GM19395 (cell line): Measurements from ENCODE around the gene OR2Z1.

Experiments used
- ATAC-seq: cut with Tn5 transposase; IDR thresholded peaks from one replicate; pipeline ENCODE4 v1.9.1; 2021; ENCODE audit warnings: mild to moderate bottlenecking, moderate library complexity; ENCODE audit not compliant: unreplicated experiment

Gene OR2Z1

DNA sequence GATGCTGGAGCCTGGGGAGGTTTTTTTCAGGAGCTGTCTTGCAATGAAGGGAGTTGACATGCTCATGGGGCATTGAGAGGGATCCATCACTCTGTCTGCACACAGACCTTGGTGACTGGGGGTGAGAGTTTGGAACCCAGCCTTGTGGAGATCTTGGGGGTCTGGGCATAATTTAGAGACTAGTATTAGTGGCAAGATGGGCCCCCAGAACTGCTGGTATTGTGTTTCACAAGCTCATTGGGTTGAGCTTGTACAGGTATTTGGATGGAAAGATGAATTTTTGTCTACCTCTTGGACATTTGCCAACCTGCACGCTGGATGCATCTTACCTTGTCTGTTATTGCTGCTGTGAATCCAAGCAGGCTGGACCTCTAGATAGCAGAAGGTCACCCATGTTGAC is at the start of gene OR2Z1:
TSS of gene OR2Z1 (plus strand) at position 301 of the 400 bp plus-strand sequence. CDS start 9,395 bp downstream, outside the sequence.
- ATAC-seq, result no peak

- no peak for ATAC-seq
These were observed 48.0 kb upstream of the OR2Z1 start for GRCh38 chr19:8673276-8673891.

- ATAC-seq, result no peak
These were observed 46.4 kb upstream of the OR2Z1 start for GRCh38 chr19:8675066-8675465.

DNA sequence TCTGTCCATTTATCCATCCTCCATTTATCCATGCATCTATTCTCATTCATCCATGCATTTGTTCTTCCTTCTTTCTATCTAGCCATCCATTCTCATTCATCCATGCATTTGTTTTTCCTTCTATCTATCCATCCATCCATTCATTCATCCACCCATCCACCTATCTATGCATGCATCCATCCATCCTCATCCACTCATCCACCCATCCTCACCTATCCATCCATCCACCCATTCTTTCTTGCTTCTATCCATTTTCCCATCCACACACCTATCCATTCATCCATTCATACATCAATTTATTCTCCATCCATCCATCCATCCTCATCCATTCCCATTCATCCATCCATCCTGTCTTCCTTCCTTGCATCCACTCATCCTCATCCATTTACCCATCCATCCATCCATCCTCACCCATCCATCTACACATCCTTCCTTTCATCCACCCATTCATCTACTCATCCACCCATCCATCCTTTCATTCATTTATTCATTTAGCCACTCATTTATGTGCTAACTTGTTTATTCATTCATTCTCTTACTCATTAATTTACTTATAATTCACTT is 43.1 kb upstream of the OR2Z1 start:
- no peak for ATAC-seq

GRCh38 chr19:8680676-8681344 is 40.6 kb upstream of the OR2Z1 start:
- ATAC-seq, result no peak

DNA sequence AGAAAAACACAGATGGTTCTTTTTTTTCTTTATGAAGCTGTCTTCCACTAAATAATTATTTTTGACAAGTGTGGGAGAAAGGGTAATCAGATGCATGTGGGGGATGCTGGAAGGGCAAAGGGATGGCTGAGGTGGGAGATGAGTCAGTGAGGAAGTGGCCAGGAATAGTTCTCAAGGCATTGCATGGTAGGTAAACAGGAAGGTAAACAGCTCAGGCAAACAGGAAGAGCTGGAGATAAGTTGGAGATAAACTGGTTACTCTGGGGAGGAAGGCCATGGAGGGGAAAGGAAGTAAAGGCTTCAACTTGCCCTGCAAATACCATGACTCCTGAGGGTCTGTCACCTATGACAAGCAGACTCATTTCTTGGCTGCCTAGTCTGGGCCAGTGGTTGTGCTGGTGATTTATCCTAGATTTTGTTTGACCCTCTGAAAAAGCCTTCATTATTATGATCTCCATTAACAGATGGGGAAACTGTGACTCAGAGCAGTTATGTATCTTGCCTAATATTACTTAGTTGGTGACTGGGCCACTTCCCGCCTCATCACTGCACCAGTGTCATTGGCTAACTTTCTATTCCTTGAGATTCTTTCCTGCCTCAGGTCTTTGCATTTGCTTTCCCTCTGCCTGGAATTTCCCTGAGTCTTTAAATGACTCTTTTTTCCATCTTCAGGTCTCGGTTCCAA is 39.9 kb upstream of the OR2Z1 start:
- ATAC-seq, result no peak

DNA sequence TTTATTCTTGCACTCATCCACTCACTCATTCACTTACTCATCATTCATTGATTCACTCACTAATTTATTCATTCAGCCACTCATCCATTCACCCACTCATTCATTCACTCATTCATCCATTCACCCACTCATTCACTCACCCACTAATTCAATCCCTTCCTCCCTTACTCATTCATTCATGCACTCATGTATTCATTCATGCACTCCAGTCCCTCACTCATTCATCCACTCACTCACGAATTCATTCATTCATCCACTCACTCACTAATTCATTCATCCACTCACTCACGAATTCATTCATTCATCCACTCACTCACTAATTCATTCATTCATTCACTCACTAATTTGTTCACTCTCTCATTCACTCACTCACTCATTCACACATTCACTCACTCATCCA is 39.0 kb upstream of the OR2Z1 start:
- ATAC-seq, result no peak

- no peak for ATAC-seq
These were observed 38.5 kb upstream of the OR2Z1 start for GRCh38 chr19:8682931-8683330.

GRCh38 chr19:8684001-8684902 is 37.2 kb upstream of the OR2Z1 start:
- ATAC-seq, result no peak

- ATAC-seq, result no peak
These were observed 34.9 kb upstream of the OR2Z1 start for GRCh38 chr19:8686549-8686948.

- ATAC-seq, result no peak
These were observed 32.5 kb upstream of the OR2Z1 start for GRCh38 chr19:8688930-8689329.

DNA sequence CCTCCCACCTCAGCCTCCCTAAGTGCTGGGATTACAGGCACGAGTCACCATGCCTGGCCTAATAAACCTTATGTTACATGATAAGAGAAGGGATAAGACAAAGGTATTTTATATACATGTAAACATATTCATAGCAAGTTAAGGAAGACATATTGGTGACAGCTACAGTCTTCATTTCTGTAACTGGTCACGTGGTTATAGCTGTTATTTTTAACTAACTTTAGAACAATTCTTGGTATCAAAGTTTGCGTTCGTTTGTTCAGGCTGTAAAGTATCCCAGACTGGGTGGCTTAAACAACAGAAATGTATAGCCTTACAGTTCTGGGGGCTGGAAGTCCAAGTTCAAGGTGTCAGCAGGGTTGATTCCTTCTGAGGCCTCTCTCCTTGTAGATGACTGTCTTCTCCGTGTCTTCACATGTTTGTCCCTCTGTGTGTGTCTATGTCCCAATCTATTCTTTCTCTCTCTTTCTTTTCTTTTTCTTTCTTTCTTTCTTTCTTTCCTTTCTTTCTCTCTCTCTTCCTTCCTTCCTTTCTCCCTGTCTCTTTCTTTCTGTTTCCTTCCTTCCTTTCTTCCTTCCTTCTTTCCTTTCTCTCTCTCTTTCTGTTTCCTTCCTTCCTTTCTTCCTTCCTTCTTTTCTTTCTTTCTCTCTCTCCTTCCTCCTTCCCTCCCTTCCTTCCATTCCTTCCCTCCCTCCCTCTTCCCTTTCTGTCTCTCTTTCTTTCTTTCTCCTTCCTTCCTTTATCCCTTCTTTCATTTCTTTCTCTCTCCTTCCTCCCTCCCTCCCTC is 30.5 kb upstream of the OR2Z1 start:
- ATAC-seq, result no peak

- no peak for ATAC-seq
These were observed 25.9 kb upstream of the OR2Z1 start for GRCh38 chr19:8695501-8695900.

DNA sequence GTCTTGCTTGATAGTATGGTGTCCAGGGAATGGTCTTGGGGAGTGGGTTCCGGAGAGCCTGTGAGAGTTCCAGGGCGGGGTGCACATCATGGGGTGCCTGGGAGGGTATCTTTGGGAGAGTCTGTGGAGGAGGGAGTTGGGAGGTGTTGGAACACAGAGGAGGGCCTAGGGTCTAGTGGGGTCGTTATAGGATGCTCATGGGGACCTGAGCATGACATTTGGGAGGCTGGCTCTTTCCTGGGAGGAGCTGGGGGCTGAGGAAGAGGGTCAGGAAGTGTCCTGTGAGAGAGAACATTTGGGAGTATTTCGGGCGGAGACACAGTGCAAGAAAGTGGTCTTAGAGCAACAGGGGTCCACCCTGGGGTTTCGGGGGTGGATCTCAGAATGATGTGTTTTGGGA is 25.5 kb upstream of the OR2Z1 start:
- no peak for ATAC-seq

GRCh38 chr19:8696993-8697392 is 24.4 kb upstream of the OR2Z1 start:
- ATAC-seq, result no peak

- ATAC-seq, result no peak
These were observed 23.6 kb upstream of the OR2Z1 start for GRCh38 chr19:8697671-8698432.

GRCh38 chr19:8698433-8699063 is 22.9 kb upstream of the OR2Z1 start, which contains the start of gene ACTL9:
TSS of gene ACTL9 (minus strand) at chr19:8698795. CDS start at chr19:8698701, 94 bp downstream.
- no peak for ATAC-seq

- no peak for ATAC-seq
These were observed 21.5 kb upstream of the OR2Z1 start for GRCh38 chr19:8699908-8700307.

DNA sequence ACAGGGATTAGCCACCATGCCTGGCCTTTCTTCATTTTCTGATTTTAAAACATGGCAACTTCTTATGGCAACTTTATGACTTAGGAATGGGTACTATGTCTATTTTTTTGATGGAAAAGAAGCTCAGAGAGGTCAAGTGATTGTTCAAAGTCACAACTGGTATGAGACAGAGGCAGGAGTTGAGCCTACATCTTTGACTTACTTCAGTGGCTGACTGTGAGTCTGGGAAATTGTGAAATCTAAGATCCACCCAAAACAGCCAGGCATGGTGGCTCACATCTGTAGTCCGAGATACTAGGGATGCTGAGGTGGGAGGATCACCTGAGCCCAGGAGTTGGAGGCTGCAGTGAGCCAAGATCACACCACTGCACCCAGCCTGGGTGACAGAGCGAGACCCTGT is 20.5 kb upstream of the OR2Z1 start:
- no peak for ATAC-seq
